Measurements from ENCODE around the gene BRCC3. TPM values are rescaled to one million over a fixed set of nuclear protein-coding genes. Genes with fewer than 3 reads are reported as not detected.

BRCC3 gene
- total RNA-seq, 1 donor from 2014 or later: 10.0 TPM

DNA sequence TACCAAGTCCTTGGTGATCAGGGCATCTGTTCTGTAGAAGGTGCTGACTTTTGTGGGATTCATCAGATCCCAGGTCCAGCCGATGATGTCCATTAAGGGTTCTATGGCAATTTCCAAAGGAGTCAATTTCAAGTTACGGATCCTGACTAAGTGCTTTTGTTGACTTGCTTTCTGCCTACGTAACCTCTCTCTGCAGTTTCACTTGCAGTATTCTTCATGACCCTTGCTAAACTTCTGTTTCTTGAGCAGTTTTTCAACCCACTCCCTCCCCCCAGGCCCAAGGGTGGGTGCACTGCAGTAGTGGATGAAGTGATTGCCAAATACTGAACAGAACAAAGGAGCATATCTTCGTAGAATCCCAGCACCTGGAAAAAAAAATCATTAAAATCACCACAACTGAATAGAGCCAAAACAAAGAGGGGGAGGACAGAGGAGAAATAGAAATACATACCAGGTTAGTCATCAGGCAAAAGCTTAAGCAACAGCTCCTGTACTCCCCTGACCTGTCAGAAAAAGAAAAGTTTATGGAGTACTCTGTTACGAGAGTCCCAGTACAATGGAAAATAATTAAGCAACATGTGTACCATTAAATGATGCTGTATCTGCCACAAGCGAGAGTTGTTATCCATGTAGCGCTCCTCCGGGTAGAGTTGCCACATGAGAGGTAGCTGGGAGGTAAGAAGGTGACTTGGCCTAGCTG, 6.1 kb upstream of the BRCC3 start:
- FAIRE-seq (no peak), DNase-seq (ENCODE audit: low read depth) (peak; percentile 51)
- no peaks in the 10 kb centered on the region for H3K36me3 ChIP-seq (ENCODE audit: control insufficient read depth, insufficient read depth, low read length)
- no peak overlapping the region for H3K4me3 ChIP-seq (ENCODE audit: low read depth, low read length)
- no peak for TF ChIP-seq CTCF (IDR thresholded peaks at IDR 0.05; ENCODE audit: insufficient read depth, low read length, severe bottlenecking)
- H3K27me3 ChIP-seq (ENCODE audit: control insufficient read depth, insufficient read depth, low read length): no peaks in the 10 kb centered on the region

- peak; percentile 54 for DNase-seq (ENCODE audit: low read depth)
- no peaks in the 10 kb centered on the region for H3K36me3 ChIP-seq (ENCODE audit: control insufficient read depth, insufficient read depth, low read length)
- TF ChIP-seq CTCF (IDR thresholded peaks at IDR 0.05; ENCODE audit: insufficient read depth, low read length, severe bottlenecking): no peak
- FAIRE-seq: no peak
- H3K27me3 ChIP-seq (ENCODE audit: control insufficient read depth, insufficient read depth, low read length): no peaks in the 10 kb centered on the region
- H3K4me3 ChIP-seq (ENCODE audit: low read depth, low read length): no peak overlapping the region
Measured at GRCh38 chrX:155068165-155068564, 3.1 kb upstream of the BRCC3 start.

GRCh38 chrX:155069414-155069813, 1.9 kb upstream of the BRCC3 start:
- no peak for DNase-seq (ENCODE audit: low read depth)
- Histone ChIP-seq H3K36me3 (ENCODE audit: control insufficient read depth, insufficient read depth, low read length) (no peaks in the 10 kb centered on the region), H3K4me3 (ENCODE audit: low read depth, low read length) (peak overlapping the region; percentile 60), H3K27me3 (ENCODE audit: control insufficient read depth, insufficient read depth, low read length) (no peaks in the 10 kb centered on the region)
- no peak for TF ChIP-seq CTCF (IDR thresholded peaks at IDR 0.05; ENCODE audit: insufficient read depth, low read length, severe bottlenecking)
- no peak for FAIRE-seq

DNA sequence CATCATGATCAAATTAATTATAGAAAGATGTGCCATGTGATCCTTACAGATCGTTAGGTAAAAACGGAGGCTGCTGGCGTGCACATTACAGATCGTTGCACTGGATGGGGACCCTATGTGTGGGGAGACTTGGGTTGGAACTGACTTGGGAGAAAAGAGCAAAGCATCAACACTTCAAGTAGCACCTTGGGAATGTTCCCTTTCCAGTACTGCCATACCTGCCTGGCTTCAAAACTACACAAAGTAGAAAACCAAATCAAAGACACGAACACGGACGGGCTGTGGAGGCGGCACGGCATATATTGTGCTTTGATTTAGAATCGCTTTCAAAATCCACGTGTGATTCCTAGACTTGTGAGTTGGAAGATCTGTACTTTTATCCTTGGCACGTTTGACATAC, 1.3 kb upstream of the BRCC3 start:
- no peak for TF ChIP-seq CTCF (IDR thresholded peaks at IDR 0.05; ENCODE audit: insufficient read depth, low read length, severe bottlenecking)
- FAIRE-seq (no peak), DNase-seq (ENCODE audit: low read depth) (no peak)
- Histone ChIP-seq H3K36me3 (ENCODE audit: control insufficient read depth, insufficient read depth, low read length) (no peaks in the 10 kb centered on the region), H3K4me3 (ENCODE audit: low read depth, low read length) (peak overlapping the region; percentile 60), H3K27me3 (ENCODE audit: control insufficient read depth, insufficient read depth, low read length) (no peaks in the 10 kb centered on the region)

GRCh38 chrX:155070663-155070974, 689 bp upstream of the BRCC3 start:
- DNase-seq (ENCODE audit: low read depth): no peak
- FAIRE-seq: no peak
- H3K36me3 ChIP-seq (ENCODE audit: control insufficient read depth, insufficient read depth, low read length): no peaks in the 10 kb centered on the region
- H3K27me3 ChIP-seq (ENCODE audit: control insufficient read depth, insufficient read depth, low read length): no peaks in the 10 kb centered on the region
- TF ChIP-seq CTCF (IDR thresholded peaks at IDR 0.05; ENCODE audit: insufficient read depth, low read length, severe bottlenecking): no peak
- H3K4me3 ChIP-seq (ENCODE audit: low read depth, low read length): peak overlapping the region; percentile 60

- Histone ChIP-seq H3K36me3 (ENCODE audit: control insufficient read depth, insufficient read depth, low read length) (no peaks in the 10 kb centered on the region), H3K27me3 (ENCODE audit: control insufficient read depth, insufficient read depth, low read length) (no peaks in the 10 kb centered on the region), H3K4me3 (ENCODE audit: low read depth, low read length) (peak overlapping the region; percentile 55)
- FAIRE-seq (no peak), DNase-seq (ENCODE audit: low read depth) (no peak)
- no peak for TF ChIP-seq CTCF (IDR thresholded peaks at IDR 0.05; ENCODE audit: insufficient read depth, low read length, severe bottlenecking)
Measured at GRCh38 chrX:155071694-155072280, 479 bp downstream of the BRCC3 start.
